Lower lobe of right lung (tissue), 2 donors: ENCODE measurements around the gene CELF3. TPM values are rescaled to one million over a fixed set of nuclear protein-coding genes. Genes with fewer than 3 reads are reported as not detected.
A peak's percentile ranks its signal among the peaks of the same experiment; 100 is the strongest.
"Not testable (repeated sequence)": the region's sequence is repeated elsewhere in the genome, so short reads cannot be mapped to it uniquely, and the experiment has no call there.

Experiments used
- ATAC-seq, 2 donors: fragments of 200-7000 bp; cut with Tn5 transposase; one replicate each; pipeline ENCODE4 v1.9.1; 2020 to 2022; ENCODE audit warnings: mild to moderate bottlenecking in 2 of 2, moderate library complexity in 2 of 2
- DNase-seq: peaks from one replicate; pipeline ENCODE4 v3.0.0-alpha.2; 2020
- H3K27ac ChIP-seq: fragments of 200-600 bp; one replicate; pipeline ENCODE4 v1.8.0; 2022
- H3K27me3 ChIP-seq: fragments of 200-600 bp; one replicate; pipeline ENCODE4 v1.8.0; 2022; ENCODE audit warnings: low read depth
- H3K36me3 ChIP-seq: fragments of 200-600 bp; one replicate; pipeline ENCODE4 v1.8.0; 2022; ENCODE audit warnings: mild to moderate bottlenecking
- H3K4me1 ChIP-seq: fragments of 200-600 bp; one replicate; pipeline ENCODE4 v1.8.0; 2022
- H3K4me3 ChIP-seq: fragments of 200-600 bp; one replicate; pipeline ENCODE4 v1.8.0; 2022; ENCODE audit warnings: mild to moderate bottlenecking
- H3K9me3 ChIP-seq: fragments of 200-600 bp; one replicate; pipeline ENCODE4 v1.8.0; 2022
- CTCF ChIP-seq: fragments of 200-600 bp; IDR thresholded peaks from one replicate; pipeline ENCODE4 v1.8.0; 2022; ENCODE audit warnings: antibody characterized with exemption, mild to moderate bottlenecking
- intact Hi-C: fragments of 100-400 bp; cut with DNase I; formaldehyde crosslinking; loops from one replicate; pipeline ENCODE4 v1.11.0; 2022
- total RNA-seq: library from RNA; stranded (reverse); fragmentation: NEBNext Ultra II Directional; extraction: Animal tissue kit (Norgen Biotek cat#: 25700); gene quantifications from one replicate; pipeline ENCODE4 v1.2.1, GENCODE V29; 2021
- donor health status: DM: no; HTN: yes; CAD: no; lungs with severe emphysema.

Gene CELF3
- total RNA-seq, 1 donor from 2014 or later: not detected

DNA sequence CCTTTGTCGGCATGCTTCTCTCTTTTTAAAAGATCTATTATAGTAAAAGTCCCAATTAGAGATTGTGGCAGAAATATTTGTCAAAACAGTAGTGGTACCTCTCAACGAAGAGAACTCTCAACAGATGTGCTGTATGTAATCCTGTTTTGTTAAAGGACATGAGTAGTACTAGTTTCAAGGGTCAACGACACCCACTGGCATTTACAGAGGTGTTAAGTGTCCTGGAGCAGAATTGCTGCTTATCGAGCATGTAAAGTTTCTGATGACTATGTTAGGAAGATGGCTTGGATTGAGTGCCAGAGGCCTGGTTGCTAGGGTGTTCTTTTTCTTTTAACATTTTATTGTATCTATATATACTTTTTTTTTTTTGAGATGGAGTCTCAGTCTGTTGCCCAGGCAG is 27.1 kb downstream of the CELF3 start:
- intact Hi-C loops: no loop called here
- Histone ChIP-seq H3K27ac (no peak overlapping the region), H3K9me3 (no peaks in the 10 kb centered on the region), H3K36me3 (peaks cover 60% of the 10 kb centered on the region), H3K27me3 (no peaks in the 10 kb centered on the region), H3K4me3 (no peak overlapping the region), H3K4me1 (no peaks in the 10 kb centered on the region)
- ATAC-seq (no peak), DNase-seq (no peak)
- no peak for TF ChIP-seq CTCF

DNA sequence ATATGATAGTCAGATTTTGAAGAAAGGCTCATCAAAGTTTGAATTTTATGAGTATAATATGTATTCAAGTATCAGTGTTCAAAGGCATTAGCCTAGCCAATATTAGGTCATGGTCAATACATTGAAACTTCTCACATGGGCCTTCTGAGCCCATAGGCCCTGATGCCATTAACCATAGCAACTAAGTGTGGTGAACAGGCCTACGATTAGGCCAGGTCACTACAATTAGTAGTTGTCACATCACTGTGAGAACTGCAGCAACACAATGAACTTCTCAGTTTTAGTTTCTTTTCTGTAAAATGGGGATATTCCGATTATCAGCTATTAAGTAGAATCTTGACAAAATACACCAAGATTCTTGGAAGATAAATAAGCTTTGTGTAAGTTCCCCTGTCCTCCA is 30.0 kb downstream of the CELF3 start:
- DNase-seq: no peak
- intact Hi-C loops: no loop called here
- H3K27ac ChIP-seq: no peak overlapping the region

GRCh38 chr1:151684128-151684527 is 32.5 kb downstream of the CELF3 start:
- DNase-seq (no peak), ATAC-seq (no peak)
- Histone ChIP-seq H3K4me1 (no peaks in the 10 kb centered on the region), H3K9me3 (no peaks in the 10 kb centered on the region), H3K27me3 (no peaks in the 10 kb centered on the region), H3K27ac (no peak overlapping the region), H3K4me3 (no peak overlapping the region), H3K36me3 (peaks cover 51% of the 10 kb centered on the region)
- intact Hi-C loops: no loop called here
- TF ChIP-seq CTCF: no peak

More for the DNA sequence above, 30.0 kb downstream of the CELF3 start:
- TF ChIP-seq CTCF: no peak
- Histone ChIP-seq H3K4me3 (no peak overlapping the region), H3K4me1 (no peaks in the 10 kb centered on the region), H3K9me3 (no peaks in the 10 kb centered on the region), H3K27me3 (no peaks in the 10 kb centered on the region), H3K36me3 (peaks cover 50% of the 10 kb centered on the region)
- ATAC-seq: no peak

GRCh38 chr1:151682901-151683300 is 33.7 kb downstream of the CELF3 start:
- peaks cover 61% of the 10 kb centered on the region for H3K36me3 ChIP-seq
- ATAC-seq, H3K27ac ChIP-seq, H3K9me3 ChIP-seq, H3K4me3 ChIP-seq, H3K27me3 ChIP-seq, DNase-seq, intact Hi-C loops, H3K4me1 ChIP-seq: not testable (repeated sequence)

GRCh38 chr1:151681923-151682322 is 34.7 kb downstream of the CELF3 start:
- ATAC-seq: no peak
- intact Hi-C loops: no loop called here
- H3K36me3 ChIP-seq: peaks cover 60% of the 10 kb centered on the region
- H3K27me3 ChIP-seq: no peaks in the 10 kb centered on the region
- TF ChIP-seq CTCF: no peak
- H3K27ac ChIP-seq: no peak overlapping the region
- no peaks in the 10 kb centered on the region for H3K4me1 ChIP-seq
- no peak overlapping the region for H3K4me3 ChIP-seq
- DNase-seq: no peak
- no peaks in the 10 kb centered on the region for H3K9me3 ChIP-seq

- H3K9me3 ChIP-seq: no peaks in the 10 kb centered on the region
- intact Hi-C loops: no loop called here
- peaks cover 49% of the 10 kb centered on the region for H3K36me3 ChIP-seq
- H3K4me1 ChIP-seq: no peaks in the 10 kb centered on the region
- ATAC-seq (peak; percentile 57 to 62), DNase-seq (no peak)
- TF ChIP-seq CTCF: no peak
- H3K27ac ChIP-seq: no peak overlapping the region
- no peak overlapping the region for H3K4me3 ChIP-seq
- H3K27me3 ChIP-seq: no peaks in the 10 kb centered on the region
Observed at GRCh38 chr1:151680826-151681225, 35.8 kb downstream of the CELF3 start.
